T1000 (cell line): Measurements from ENCODE around the gene FBXL17.
"Not testable (repeated sequence)": the region's sequence is repeated elsewhere in the genome, so short reads cannot be mapped to it uniquely, and the experiment has no call there.

Experiments
- DNase-seq: peaks from one replicate; lab custom pipeline; 2025; ENCODE audit warnings: mixed read lengths; lab: John Stamatoyannopoulos, UW

Gene FBXL17

DNA sequence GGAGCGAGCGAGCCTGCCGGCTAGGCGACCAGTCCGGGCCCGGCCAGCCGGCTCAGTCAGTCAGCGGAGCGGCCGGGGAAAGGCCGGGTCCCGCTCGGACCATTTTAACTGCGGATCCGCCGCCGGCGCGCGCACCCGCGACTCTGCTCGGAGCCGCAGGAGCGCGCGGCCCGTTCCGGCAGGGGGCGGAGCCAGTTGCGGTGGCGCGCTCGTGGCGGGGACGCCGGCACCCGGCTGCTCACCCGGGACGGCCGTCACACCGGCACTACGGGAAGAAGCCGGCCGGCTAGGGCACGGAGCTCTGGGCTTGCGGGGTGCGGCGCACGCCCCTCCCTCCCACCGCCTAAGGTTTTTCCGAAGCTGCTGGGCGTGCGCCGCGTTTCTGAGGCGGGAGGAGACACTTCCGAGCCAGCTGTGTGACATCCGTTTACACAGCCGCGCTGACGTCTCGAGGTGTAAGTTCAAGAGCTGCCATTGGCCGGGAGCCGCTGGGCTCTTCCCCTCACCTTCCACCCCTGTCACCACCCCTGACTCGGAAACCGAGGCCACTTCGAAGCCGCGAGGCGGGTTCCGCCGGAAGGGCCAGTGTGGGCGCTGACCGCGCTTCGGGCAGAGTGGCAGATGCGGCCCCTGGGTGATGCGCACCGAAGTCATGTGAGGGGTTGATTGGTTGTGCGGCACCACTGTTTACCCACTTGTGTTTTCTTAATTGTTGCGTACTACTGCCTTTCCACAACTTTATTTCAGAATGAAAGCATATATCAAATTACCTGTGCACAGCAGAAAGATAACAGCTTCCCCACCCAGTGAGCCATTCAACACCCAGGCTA lies at the start of gene FBXL17:
Gene FBXL17, minus strand, starts transcription at position 145 of the 830 bp plus-strand sequence.
- DNase-seq: peak; percentile 84

DNA sequence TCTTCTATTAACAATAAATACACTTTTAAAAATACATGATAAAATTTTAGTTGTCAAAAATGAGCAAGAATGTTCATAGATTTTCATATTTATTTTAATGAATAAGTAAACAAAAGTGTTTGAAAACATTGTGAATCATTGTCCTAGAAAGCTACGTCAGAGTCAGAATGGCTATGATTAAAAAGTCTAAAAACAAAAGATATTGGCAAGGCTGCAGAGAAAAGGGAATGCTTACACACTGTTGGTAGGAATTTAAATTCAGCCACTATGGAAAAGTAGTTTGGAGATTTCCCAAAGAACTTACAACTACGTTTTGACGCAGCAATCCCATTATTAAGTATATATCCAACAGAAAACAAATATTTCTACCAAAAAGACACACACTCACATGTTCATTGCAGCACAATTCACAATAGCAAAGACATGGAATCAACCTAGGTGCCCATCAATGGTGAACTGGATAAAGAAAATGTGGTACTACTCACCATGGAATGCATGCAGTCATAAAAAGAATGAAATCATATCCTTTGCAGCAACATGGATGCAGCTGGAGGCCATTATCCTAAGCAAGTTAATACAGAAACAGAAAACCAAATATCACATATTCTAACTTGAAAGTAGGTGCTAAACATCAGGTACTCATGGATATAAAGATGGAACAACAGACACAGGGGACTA lies 49.2 kb upstream of the FBXL17 start:
- DNase-seq: no peak

DNA sequence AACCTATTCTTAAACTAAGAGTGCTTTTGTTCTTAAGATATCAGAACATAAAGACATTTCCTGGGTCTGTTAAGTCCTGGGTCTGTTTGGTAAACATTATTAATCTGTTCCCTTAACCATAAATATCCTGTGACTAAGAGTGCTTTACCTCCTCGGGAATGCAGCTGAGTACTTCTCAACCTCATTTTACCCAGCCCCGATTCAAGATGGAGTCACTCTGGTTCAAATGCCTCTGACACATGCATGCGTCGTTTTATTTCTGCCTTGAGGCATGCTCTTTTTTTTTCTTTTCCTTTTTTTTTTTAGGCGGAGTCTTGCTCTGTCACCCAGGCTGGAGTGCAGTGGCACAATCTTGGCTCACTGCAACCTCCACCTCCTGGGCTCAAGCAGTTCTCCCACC lies 39.8 kb upstream of the FBXL17 start:
- no peak for DNase-seq

DNA sequence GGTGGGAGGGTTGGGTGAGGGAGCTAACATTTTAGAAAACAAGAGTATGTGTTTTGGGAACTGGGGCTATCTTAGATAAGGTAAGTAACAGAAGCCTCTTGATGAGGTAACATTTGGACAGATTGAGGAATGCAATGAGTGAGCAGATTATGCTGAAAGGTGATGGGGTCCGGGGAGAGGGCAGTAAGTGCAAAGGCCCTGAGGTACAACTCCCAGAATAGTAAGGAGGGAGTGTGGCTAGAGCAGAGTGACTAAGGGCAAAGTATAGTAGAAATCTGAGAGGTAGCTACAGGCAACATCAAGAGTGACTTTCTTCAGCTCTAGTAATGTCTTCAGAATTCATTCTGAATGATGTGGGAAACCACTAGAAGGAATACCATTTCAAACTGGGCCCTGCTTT lies 38.9 kb upstream of the FBXL17 start:
- DNase-seq: no peak

DNA sequence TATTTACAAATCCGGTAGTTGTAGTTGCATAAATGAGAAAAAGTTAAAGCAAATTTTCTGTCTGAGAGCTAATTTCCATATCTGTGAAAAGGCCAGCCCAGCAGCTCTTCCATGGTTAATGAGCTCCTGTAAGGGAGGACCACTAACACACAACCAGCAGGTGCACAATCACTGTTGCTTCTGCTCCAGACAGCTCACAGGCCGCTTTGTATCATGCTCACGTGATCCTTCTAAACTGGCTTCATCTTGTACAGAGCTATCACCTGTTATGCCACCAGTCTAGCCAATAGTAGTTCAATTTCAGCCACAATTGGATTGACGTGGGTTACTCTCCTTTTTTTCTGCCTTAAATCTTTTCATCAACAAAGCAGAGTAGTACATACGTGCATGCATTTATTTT lies 38.3 kb upstream of the FBXL17 start:
- DNase-seq: no peak

DNA sequence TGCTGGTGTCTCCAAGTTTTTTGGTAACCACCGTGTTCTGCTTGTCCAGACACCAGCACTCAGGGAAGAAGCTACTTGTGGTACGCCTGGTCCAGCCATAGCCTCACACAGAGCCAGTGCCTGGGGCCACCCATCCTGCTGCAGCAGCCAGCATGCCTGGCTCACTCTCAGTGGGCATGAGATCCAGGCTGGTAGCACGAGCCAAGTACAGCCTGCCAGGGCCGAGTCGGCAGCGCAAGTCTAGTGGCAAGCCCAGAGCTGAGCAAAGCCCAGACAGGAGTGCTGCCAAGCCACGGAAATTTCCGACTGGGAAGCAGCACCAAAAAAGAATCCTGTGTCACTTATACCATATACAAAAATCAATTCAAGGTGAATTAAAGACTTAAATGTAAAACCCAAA lies 36.3 kb upstream of the FBXL17 start:
- no peak for DNase-seq

DNA sequence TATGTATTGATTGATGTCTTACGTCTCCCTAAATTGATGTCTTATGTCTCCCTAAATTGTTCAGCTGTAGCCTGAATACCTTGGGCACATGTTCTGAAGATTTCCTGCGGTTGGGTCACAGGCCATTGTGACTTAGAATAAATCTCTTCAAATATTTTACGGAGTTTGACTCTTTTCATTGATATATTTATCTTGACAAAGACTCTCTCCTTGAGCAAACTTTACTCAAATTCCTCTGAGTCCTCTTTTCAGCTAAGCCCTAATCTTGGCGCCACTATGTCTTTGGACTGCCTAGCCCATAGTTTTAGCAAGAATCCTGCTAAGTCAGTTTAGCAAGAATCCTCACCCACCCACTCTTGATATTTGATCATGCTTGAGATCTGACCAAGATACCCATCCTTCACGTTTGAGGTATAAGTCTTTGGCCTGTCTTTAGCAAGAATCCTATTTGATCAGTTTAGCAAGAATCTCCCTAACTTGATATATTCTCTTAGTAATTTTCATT lies 35.3 kb upstream of the FBXL17 start:
- DNase-seq: no peak

DNA sequence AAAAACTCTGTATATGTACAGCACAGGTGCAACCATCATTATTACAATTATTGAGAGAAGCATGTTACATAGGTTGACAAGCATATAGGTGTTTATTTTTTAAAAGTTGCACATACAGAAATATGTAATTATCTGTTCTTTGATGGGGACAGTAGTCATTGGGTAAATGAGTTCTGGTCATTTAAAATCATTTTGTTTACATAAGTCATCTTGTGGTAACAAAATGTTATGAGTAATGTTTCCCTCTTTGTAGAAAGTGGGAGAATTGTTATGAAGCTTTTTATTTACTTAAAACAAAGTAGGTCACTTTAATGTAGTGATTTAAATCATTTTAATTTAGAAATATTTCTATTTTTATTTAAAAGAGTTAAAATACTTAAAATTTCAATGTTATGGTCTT lies 33.8 kb upstream of the FBXL17 start:
- DNase-seq: no peak

DNA sequence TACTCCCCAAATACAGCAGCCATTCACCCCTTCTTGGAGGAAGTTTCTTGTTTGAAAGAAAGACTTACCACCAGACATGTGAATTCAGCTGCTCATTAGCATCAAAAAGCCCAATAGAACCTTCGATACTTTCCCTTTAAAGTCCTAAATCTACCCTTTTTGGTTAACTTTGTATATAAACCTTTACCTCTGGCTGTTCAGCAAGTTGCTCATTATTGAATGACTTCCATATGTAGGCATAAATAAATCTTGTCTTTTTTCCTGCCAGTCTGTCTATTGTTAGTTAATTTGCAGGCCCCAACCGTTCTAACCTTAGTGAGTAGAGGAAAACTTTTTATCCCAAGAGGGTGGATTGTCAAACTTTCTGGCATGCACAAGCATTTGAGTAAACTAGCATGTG lies 27.9 kb upstream of the FBXL17 start:
- DNase-seq: no peak

DNA sequence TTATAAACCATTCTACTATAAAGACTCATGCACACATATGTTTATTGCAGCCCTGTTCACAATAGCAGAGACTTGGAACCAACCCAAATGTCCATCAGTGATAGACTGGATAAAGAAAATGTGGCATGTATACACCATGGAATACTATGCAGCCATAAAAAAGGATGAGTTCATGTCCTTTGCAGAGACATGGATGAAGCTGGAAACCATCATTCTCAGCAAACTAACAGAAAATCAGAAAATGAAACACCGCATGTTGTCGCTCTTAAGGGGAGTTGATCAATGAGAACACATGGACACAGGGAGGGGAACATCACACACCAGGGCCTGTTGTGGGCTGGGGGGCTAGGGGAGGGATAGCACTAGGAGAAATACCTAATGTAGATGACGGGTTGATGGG lies 23.3 kb upstream of the FBXL17 start:
- DNase-seq: not testable (repeated sequence)

DNA sequence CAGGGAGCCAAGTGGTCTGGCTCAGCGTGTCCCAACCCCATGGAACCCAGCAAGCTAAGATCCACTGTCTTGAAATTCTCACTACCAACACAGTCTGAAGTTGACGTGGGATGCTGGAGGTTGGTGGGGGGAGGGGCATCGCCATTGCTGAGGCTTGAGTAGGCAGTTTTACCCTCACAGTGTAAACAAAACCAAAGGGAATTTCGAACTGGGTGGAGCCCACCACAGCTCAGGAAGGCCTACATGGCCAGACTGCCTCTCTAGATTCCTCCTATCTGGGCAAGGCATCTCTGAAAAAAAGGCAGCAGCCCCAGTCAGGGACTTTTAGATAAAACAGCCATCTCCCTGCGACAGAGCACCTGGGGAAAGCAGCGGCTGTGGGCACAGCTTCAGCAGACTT lies 17.1 kb upstream of the FBXL17 start:
- DNase-seq: no peak

DNA sequence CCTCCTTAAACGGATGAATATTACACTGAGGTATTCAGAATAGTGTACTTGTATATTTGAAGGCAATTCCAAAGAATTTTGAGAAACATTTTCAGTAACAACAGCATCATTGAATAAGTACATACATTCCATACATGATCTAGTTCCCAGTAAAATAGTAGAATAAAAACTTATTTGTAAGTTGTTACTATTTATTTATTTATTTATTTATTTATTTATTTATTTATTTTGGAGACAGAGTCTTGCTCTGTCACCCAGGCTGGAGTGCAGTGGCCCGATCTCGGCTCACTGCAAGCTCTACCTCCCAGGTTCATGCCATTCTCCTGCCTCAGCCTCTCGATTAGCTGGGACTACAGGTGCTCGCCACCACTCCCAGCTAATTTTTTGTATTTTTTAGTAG lies 14.9 kb upstream of the FBXL17 start:
- DNase-seq: not testable (repeated sequence)

DNA sequence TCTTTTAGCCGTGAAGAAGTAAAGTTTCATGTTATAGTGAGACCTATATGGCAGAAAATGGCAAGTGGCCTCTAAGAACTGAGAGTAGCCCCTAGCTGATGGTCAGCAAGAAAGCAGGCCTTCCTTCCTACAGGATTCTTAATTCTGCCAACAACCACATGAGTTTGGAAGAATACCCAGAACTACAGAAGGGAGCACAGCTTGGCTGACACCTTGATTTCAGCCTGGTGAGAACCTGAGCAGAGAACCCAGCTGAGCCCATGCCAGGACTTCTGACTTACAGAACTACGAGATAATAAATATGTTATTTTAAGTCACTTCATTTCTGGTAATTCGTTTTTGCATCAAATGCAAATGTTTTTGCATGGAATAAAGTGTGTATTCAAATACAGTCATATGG lies 5.9 kb upstream of the FBXL17 start:
- DNase-seq: no peak

DNA sequence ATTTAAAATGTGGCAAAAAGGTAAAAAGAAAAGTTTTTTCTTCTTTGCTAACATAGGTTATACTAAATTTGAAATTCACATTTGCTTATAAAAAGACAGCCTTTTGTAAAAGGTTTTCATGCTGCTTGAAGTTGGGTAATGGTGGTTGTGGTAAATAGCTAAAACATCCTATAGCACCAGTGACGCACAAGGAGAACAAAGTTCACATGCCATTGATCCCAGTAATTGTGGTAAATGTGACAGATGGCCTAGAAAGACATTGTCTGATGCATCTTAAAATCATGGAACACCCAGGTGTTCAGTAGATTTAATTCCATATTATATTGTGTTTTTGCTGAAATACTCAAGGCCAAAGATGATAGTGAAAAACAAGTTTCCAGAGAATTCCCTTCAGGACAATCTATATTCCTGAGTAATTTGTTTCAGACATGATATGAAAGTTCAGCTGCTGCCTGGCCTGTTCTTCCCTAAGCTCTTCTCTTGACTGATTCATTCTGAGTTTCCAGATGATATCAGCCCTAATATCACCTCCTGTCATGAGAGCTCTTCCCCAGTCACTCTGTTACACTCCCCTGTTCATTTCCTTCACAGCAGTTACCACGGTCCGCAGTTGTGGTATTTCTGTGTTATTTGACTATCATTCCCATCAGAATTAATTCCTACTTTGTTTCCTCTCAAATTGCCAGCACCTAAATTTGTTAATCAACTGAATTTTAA lies 4.6 kb upstream of the FBXL17 start:
- DNase-seq: no peak

DNA sequence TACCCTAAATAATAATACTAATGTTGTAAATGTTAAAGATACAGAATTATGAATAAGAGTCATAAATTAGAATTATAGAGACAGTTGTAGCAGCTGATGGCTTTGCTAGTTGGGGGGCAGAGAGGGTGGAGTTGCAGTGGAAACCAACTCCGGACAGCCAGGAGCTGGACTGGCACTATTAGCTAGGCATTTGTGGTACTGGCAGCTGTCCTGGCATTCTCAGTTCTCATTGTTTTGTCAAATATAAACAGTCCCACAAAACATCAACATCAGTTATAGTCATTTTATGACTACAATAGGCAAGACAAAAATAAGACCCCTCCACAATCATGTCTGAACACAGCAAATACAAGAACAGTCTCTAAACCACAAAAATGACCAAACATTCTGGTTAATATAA lies 2.8 kb upstream of the FBXL17 start:
- DNase-seq: no peak

DNA sequence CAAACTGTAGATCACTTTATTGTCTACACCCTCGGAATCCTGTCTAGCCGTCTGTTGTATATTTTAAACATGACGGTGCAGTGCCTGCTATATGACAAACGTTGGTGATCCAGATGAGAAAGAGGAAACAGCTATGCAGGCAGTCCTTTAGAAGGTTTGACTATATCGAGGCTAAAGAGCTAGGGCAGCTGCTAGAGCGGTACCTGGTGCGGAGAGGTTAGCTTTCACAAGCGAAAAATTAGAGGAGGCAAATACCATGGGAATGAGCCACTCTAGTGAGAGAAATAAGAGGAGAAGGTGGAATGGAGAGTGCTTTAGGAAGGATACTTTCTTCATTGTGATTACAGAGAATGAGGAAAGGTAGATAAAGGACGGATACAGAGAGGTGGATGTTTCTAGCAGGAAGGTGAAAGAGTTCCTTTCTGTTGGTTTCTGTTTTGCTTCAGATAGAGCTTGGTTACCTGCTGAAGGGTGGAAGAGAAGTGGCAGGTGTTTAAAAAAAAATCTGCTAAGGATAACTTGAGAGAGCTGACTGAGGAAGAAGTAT lies 959 bp upstream of the FBXL17 start:
- DNase-seq: no peak

DNA sequence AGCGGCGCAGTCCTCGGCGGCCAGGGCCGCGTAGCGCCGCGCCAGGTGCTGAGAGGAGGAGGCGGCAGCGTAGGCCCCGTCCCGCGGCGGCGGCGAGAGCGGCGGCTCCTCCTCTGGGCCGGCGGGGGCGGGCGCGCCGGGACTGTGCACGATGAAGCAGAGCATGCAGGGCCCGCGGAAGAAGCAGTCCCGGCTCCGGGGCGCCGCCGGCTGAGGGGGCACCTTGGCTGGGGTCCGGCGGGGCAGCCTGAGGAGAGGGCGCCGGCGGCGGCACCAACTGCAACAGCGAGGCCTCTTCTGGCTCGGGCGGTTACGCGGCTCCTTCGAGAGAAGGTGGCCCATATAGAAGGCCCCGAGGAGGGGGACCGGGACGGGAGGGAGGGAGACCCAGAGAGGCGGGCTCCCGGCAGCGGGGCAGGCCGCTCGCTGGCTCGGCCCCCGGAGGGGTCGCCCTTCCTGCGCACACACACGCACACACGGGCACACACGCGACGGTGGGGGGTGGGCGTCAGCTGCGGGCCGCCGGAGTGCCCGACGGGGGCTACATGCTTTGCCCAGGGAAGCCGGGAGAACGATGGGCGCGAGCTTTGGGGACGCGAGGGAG lies 446 bp downstream of the FBXL17 start:
- DNase-seq: peak; percentile 37

DNA sequence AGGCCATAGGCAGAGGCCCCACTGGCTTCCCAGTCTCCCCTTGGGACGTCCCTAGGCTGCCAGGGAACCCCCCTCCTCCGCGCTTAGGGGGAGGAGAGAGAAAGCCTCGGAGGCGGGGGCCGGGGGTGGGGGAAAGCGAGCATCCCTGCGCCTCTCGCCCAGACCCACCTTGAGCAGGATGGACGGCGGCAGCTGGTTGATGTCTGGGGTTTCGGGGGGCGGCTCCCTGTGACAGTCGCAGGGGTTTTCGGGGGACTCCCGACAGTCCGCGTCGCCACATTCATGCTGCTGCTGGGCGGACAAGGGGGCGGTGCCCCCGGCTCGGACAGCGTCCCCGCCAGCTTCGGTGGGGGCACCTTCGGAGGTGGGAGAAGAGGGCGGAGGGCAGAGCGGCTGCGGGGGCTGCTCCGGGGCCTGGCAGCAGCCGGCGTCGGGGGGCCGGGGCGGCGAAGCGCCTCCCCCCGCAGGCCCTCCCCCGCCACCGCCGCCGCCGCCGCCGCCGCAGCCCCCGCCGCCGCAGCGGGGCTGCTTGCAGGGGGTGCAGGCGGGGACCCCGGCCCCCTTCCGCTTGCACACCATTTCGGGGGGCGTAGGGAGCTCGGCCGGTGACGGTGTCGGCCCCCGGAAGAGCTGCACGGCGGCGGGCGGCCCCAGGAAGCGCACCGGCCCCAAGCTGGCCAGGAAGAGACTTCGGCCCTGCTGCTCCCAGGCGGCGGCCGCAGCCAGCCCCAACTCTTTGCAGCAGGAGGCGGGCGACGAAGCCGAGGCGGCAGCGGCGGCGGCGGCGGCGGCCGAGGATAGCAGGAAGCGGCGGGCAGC lies 1.2 kb downstream of the FBXL17 start:
- DNase-seq: no peak

DNA sequence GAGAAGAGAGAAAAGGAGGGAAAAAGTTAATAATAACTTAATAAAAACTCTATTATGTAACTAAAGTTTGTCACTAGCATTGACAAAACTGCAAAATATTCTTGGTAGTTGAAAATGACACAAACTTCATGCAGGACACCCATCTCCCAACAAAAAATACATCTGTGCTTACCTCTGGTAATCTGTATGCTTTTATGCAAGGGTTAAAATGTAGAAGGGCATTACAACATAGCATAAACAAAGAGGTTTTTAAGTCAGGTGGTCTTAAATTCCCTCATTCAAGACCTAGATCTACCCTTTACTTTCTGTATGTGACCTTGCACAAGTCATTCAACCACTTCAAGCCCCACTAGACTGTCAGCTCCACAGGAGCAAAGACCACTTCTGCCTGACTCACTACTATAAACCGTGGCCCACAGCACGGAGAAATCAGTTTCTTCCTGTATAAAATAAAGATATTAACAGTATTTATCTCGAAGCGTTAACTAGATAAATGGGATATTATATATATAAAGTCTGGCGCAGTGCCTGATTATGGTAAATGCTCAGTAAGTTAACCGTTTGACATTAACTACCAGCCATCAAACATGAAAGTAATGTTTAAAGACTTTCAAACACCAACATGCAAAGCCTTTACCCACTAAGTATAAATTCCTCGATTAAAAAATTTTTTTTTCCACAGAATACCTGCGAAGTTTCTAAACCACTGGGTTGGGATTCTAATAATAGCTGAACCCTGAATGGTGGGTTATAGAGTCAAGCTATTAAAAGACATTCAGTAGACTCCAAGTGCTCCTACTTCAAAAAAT lies 2.0 kb downstream of the FBXL17 start:
- DNase-seq: no peak

DNA sequence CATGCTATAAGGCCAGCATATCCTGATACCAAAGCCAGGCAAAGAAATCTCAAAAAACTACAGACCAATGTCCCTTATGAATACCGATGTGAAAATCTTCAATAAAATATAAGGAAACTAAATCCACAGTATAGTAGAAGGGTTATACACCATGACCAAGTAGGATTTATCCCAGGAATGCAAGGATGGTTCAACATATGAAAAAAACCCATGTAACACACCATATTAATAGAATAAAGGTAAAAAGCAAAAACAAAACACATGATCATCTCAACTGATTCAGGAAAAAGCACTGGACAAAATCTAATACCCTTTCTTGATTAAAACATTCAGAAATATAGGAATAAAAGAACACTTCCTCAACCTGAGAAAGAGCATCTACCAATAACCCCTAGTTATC lies 6.1 kb downstream of the FBXL17 start:
- no peak for DNase-seq
